Epidermal melanocyte (primary cell): ENCODE data around the gene GSS.
"Not testable (repeated sequence)": the region's sequence is repeated elsewhere in the genome, so short reads cannot be mapped to it uniquely, and the experiment has no call there.

Source experiments
- DNase-seq: peaks from one replicate; pipeline ENCODE4 v3.0.0; 2011; ENCODE audit warnings: low spot score; ENCODE audit not compliant: insufficient read length

Gene GSS

DNA sequence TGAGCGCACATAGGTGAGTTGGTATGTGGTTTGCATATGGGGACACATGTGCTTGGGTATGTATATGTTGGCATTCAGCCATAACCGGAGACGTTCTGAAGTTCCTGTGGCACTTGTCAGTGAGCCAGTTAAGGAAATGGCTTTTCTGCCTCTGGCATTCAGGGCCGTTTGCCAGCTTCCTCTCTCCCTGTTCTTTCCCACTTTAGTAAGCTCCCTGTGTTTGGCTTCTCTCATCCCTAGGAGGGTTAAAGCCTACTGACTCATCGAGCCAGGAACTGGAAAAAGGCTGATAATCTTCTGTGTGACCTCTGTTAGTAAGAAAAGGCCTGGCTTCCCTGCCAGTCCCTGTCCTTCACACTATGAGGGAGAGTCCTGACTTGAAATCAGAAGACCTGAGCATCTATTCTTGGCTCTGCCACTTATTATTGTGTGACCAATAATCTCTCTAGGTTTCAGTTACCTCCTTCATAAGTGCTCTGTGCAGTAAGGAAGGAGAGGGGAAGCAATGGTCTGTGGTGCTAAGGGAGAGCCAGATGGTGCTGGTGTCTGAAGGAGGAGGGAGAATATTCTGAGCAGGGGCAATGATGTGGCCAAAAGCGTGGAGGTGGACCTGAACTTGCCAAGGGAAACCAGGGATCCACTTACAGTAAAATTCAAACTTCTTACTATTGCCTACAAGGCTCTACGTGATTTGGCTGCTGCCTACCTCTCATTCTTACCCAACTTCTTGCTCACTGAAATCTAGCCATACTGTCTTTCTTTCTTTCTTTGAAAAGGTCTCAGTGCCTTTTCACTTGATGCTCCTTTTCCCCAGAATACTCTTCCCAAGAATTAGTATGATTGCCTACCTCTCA is 47.8 kb downstream of the GSS start:
- peak; percentile 89 for DNase-seq

DNA sequence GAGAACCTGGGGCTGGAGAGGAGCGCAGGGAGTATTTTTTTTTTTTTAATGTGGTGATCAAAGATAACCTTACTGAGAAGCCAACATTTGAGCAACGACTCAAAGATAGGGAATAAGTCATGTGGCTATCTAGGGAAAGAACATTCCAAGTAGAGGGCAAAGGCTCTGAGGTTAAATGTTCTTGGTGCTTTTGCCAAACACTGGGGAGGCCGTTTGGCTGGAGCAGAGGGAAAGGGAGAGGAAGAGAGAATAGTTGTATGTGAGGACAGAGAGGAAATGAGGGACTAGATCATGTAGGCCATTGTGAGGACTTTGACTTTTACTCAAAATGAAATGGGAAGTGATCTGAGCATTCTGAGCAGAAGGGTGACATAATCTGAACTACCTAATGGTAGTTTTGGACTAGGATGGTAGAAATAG is 51.4 kb downstream of the GSS start:
- no peak for DNase-seq

DNA sequence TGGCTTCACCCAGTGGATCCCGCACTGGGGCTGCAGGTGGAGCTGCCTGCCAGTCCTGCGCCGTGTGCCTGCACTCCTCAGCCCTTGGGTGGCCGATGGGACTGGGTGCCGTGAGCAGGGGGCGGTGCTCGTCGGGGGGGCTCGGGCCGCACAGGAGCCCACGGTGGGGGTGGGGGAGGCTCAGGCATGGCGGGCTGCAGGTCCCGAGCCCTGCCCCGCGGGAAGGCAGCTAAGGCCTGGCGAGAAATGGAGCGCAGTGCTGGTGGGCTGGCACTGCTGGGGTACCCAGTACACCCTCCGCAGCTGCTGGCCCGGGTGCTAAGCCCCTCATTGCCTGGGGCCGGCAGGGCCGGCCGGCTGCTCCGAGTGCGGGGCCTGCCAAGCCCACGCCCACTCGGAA is 56.9 kb downstream of the GSS start:
- not testable (repeated sequence) for DNase-seq

DNA sequence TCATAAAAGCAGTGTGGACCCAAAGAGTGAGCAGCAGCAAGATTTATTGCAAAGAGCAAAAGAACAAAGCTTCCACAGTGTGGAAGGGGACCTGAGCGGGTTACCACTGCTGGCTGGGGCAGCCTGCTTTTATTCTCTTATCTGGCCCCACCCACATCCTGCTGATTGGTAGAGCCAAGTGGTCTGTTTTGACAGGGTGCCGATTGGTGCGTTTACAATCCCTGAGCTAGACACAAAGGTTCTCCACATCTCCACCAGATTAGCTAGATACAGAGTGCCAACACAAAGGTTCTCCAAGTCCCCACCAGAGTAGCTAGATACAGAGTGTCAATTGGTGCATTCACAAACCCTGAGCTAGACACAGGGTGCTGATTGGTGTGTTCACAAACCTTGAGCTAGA is 57.5 kb downstream of the GSS start:
- not testable (repeated sequence) for DNase-seq

DNA sequence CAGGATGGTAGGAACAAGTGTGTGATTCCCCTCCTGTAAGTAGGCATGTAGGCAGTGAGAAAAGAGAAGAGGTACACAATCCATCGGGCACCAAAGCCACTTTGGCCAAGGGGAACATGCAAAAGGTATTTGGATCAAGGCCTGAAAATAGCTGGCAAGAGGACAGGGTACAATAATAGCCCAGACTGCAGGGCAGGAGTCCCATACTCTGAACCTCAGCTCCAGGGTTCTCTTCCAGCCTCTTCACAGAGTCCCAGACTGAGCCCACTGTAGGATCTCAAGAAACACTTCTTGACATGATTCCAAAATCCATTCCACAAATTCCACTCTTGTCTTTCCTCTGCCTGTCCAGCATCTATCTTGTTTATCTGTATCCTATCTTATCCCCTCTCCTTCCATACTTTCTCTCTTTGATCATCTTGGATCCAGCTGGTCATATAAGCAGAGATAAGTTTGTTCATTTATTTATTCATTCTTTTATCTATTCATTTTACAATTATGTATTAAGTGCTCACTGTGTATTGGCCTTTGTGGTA is 59.5 kb downstream of the GSS start:
- no peak for DNase-seq

DNA sequence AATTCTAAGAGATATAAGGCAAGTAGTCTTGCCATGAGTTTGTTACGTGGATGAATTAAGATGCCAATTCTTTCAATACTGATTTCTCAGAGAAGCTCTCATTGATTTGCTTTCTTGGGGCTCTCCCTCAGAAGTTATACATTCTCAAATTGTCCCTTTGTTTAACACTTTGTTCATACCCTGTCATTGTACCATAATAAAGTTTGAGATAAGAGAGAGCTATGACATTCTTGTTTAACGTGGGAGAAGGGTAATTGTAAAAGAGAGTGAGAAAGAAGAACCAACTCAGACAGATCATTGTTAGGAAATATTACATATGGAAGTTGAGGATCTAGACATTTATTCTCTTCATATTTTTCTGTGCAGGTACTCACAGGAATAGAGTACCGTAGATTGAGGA is 60.1 kb downstream of the GSS start:
- DNase-seq = no peak

DNA sequence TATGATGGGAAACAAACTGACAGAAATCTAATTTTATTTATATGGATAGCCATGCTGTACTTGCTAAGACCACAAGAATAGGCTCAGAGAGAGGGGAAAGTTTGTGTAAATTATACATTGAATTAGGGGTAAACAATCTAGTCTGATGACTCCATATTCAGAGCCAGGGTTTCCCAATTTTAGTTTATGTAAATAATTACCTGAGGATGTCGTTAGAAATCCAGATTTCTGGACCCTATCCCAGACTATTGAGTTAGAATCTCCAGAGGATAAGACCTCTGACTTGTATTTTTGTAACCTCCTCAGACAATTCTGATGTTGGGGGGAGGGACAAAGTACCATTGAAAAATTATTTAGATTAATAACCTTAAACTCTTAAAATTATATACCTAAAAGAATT is 60.9 kb downstream of the GSS start:
- no peak for DNase-seq

DNA sequence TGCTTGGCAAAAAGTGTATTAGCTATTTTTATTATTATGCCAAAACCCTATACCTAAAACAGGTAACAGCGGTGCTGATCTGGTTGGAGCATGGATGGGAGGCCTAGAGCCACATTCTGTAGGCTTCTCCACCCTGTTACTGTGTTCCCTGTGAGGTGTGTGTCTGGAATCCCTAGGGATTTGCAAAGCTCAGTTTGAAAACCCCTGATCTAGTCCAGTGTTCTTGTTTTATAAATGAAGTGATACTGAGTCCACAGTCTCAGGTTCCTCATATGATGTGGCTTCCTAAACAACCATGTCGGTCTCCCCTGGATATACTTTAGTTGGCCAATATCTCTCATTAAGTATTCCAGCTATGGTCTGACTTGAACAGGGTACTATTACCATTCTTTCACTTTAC is 62.9 kb downstream of the GSS start:
- no peak for DNase-seq

DNA sequence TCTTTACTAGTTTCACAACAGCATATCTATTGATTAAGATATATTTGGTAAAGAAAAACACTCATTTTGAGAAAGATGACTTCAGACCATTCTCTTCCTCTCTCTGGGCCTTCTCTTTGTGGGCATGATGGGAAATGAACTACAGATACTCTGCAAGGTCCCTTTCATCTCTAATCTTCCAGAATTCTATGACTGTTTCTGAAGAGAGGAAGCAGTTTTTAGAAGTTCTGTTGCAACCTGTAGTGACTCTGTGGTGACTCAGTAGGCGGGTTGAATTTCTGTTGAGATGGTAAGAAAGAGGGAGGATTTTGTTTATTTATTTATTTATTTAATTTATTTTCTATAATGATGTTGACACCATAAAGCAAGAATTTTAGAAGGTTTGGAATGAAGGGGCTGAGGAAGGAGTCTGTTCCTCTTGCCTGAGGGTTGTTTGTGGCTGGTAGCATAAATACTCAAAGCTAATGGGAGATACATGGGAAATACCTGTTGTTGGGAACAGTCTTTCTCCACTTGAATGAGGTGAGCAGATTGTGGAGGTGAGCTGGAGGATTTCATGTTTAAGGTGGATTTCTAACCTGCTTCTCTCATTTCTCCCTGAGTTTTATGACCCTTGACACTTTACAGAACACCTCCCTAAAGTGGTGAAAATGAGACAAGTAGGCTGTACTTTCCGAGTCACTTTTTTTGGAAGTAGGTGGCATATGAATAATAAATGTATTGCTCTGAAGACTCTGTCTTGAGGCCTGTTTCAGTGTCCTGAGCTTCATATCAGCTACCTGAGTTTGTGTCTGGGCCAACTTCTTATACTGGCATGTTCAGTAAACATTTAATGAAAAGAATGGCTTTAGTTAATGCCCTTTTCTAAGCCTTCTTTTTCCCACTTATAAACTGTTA is 64.2 kb downstream of the GSS start:
- no peak for DNase-seq

DNA sequence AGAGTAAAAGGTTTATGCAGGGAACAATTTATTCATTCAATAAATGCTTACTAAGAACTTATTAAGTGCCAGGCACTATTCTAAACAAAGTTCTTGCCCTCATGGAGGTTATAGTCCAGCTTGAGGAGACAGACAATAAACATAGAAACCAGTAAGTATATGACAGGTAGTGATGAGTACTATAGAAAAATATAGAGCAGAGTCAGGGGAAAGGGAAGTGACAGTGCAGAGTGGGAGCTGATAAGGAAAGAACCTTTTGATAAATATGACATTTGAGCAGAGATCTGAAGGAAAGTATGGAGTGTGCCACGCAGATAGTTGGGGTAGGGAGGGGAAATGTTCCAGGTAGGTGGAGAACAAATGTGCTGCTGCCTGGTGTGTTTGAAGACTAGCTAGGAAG is 67.1 kb downstream of the GSS start:
- DNase-seq = no peak

DNA sequence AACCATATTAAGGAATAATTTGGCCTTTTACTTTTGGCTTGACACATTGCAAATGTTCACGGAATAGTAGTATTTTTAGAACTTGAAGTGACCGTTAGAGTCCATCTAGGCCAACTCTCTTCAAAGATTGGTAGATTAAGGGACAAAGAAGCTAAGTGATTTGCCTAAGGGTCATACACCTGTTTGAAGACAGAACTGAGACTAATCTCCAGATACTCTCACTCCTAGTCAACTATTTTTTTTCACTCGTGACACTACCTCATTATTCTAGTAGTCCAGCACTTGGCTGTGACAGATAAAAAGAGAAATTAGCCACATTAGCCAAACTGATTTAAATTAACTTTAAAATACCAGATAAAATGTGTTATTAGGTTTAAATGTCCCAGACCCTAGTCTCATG is 68.6 kb downstream of the GSS start:
- DNase-seq = no peak

DNA sequence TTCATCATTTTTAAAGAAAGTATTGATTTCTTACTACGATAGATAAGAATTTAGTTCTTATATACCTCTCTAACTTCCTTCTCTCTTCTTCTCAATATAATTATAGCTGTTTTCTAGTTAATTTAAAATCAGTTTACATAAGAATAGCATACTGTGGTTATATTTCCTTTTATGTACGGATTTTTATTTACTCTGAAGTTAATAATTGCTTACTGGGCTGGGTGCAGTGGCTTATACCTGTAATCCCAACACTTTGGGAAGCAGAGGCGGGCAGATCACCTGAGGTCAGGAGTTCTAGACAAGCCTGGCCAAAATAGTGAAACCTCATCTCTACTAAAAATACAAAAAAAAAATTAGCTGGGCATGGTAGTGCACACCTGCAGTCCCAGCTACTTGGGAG is 69.5 kb downstream of the GSS start:
- DNase-seq = no peak

DNA sequence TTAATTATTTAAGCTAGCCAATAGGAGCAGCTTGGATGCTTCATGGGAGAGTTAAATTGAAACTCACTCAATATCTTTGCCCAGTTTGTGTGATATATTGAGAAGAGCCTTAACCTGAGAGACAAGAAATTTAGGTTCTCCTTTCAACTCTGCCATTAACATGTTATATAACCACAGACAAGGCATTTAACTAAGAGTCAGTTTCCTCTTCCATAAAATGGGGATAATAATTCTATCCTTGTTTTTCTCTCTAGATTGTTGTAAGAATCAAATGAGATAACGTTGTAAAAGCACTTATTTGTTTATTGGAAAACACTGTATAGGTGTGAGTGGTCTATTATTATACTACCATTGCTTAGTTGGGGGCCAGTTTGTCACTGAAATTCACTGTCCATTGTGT is 71.3 kb downstream of the GSS start:
- no peak for DNase-seq

DNA sequence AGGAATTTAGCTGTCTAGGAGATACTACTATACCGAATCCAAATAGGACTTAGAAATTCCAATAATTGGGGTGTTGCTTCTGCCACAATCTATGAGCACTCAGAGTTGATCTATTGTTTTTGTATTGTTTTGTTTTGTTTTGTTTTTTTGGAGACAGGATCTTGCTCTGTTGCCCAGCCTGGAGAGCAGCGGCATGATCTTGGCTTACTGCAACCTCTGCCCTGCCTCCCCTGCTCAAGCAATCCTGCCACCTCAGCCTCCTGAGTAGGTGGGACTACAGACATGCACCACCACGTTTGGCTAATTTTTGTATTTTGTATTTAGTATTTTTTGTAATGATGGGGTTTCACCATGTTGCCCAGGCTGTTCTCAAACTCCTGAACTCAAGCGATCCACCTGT is 71.8 kb downstream of the GSS start:
- no peak for DNase-seq

DNA sequence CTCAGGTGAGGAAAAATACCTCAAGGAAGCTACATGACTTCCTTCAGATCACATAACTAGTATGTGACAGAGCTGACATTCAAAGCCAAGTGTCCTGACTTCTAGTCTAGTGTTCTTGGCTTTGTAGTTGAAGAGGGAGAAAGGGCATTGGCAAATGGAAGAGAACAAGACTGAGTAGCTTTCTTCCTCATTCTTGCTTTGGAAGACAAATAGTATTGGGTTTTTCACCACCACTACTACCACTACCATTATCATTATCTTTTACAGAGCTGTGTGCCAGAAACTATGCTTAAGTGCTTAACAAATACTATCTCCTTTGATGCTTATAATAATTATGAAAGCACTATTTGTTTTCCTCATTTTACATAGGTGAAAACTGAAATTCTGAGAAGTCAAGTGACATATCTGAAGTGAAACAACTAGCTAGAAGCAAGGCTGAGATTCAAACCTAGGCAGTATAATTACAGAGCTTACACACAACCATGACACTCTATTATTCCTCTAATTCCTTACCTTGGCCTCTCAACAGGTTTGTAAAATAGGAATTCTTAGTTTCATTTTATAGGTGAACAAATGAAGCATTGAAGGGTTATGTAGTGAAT is 72.4 kb downstream of the GSS start:
- no peak for DNase-seq

DNA sequence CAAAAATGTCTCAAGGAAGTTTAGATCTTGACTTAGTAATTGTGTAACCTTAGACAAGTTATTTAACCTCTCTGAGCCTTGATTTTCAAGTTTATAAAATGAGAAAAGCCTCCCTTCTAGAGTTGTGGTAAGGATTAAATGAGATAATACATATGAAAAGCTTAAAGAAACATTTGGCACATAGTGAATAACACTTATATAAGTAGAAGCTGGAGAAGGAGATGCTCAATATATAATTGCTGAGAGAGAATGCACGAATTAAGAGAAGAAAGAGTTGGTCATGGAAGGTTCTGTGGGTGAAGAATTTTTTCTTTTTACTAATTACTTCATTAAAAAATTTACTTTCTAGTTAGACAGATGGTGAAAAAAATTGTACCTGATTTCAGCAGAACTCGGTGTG is 73.9 kb downstream of the GSS start:
- no peak for DNase-seq

DNA sequence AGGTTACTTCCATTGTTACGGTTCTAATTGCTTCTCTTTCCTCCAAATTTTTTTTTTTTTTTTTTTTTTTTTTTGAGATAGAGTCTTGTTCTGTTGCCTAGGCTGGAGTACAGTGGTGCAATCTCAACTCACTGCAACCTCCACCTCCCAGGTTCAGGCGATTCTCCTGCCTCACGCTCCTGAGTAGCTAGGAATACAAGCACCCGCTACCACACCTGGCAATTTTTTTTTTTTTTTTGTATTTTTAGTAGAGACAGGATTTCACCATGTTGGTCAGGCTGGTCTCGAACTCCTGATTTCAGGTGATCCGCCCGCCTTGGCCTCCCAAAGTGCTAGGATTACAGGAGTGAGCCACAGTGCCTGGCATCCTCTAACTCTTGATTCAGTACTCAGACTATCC is 74.6 kb downstream of the GSS start:
- DNase-seq = not testable (repeated sequence)

DNA sequence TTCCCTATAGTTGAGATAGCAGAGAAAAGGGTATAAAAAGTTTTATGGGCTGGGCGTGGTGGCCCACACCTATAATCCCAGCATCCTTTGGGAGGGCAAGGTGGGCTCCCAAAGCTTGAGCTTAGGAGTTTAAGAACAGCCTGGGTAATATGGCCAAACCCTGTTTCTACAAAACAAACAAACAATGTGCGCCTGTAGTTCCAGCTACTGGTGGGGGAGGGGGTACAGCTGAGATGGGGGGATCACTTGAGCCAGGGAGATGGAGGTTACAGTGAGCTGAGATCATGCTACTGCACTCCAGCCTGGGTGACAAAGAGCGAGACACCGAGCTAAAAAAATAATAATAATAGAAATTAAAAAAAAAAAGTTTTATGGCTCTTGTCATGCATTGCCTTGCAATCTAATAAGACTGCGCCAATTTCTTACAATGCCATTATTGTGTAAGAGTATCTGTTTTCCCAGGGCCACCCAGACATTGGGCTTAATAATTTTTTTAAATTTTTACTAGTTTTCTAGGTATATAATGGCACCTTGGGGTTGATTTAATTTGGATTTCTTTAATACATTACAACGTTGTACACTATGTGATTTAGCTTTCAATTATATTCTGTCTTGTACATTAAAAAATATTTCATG is 75.3 kb downstream of the GSS start:
- no peak for DNase-seq
